ENCODE measurements around the gene ICAM3. TPM values are rescaled to one million over a fixed set of nuclear protein-coding genes. Genes with fewer than 3 reads are reported as not detected.
A peak's percentile ranks its signal among the peaks of the same experiment; 100 is the strongest.

Gene ICAM3
- polyA plus RNA-seq, 4 donors: 8.3 to 23.8 (median 16.0) TPM

DNA sequence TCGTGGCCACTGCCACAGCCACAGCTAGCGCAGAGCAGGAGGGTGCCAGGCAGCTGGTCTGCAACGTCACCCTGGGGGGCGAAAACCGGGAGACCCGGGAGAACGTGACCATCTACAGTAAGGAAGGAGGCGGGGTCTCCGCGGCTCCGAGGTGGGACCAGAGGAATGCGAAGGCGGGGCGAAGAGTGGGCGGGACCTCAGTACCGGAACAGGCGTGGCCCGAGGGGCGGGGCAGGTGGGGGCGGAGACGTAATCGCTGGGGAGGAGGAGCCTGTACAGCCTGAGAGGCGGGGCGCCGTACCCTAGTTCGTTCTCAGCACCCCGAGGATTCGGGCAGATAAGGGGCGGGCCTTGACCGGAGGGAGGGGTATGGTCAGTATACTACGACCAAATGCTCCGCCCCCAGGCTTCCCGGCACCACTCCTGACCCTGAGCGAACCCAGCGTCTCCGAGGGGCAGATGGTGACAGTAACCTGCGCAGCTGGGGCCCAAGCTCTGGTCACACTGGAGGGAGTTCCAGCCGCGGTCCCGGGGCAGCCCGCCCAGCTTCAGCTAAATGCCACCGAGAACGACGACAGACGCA lies 47.1 kb downstream of the ICAM3 start:
- peaks cover 0 to 55% (median 8%) of the 10 kb centered on the region in 3 donors for H3K4me1 ChIP-seq (ENCODE audit: control insufficient read depth in 3 of 3, insufficient read depth in 2 of 3, low read depth in 1 of 3, low read length in 2 of 3)
- FAIRE-seq (no peak), DNase-seq (peak; percentile 79 to 84)
- peaks cover 0 to 11% of the 10 kb centered on the region in 2 donors for H3K9me3 ChIP-seq (ENCODE audit: control insufficient read depth in 2 of 2, insufficient read depth in 1 of 2, low read depth in 1 of 2, low read length in 1 of 2)
- WGBS, 3 donors: 1 to 3% (median 1%) methylated on average over 43 to 45 of the region's 45 CpGs
- peaks cover 4 to 95% (median 49%) of the 10 kb centered on the region in 3 donors for H3K27me3 ChIP-seq (ENCODE audit: control insufficient read depth in 3 of 3, insufficient read depth in 3 of 3, low read length in 3 of 3)
- no peak overlapping the region for H3K27ac ChIP-seq (ENCODE audit: low read depth in 1 of 3, low read length in 2 of 3)
- H3K4me3 ChIP-seq (ENCODE audit: low read depth in 1 of 3, low read length in 3 of 3): peak overlapping the region in 2 of 3 donors; percentile 14 to 23
- H3K36me3 ChIP-seq (ENCODE audit: control insufficient read depth in 3 of 3, insufficient read depth in 2 of 3, low read depth in 1 of 3, low read length in 3 of 3): no peaks in the 10 kb centered on the region

DNA sequence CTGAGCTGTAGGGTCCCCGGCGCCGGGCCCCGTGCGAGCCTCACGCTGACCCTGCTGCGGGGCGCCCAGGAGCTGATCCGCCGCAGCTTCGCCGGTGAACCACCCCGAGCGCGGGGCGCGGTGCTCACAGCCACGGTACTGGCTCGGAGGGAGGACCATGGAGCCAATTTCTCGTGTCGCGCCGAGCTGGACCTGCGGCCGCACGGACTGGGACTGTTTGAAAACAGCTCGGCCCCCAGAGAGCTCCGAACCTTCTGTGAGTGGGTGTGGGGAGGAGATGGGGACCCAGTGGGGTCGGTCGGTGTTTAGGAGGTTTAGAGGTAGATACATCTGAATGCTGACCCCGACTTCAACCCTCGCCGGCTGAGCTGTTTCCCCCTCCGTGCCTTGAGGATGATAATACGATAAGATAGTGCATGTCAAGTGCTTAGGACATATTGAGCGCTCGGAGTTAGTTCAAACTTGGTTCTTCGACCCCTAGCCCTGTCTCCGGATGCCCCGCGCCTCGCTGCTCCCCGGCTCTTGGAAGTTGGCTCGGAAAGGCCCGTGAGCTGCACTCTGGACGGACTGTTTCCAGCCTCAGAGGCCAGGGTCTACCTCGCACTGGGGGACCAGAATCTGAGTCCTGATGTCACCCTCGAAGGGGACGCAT lies 47.7 kb downstream of the ICAM3 start:
- 1 to 3% (median 2%) methylated on average over 48 to 49 of the region's 49 CpGs for WGBS, 3 donors
- no peak for FAIRE-seq
- DNase-seq: no peak
- Histone ChIP-seq H3K4me1 (ENCODE audit: control insufficient read depth in 3 of 3, insufficient read depth in 2 of 3, low read depth in 1 of 3, low read length in 2 of 3) (peaks cover 0 to 61% (median 8%) of the 10 kb centered on the region in 3 donors), H3K9me3 (ENCODE audit: control insufficient read depth in 2 of 2, insufficient read depth in 1 of 2, low read depth in 1 of 2, low read length in 1 of 2) (peaks cover 0 to 11% of the 10 kb centered on the region in 2 donors), H3K27ac (ENCODE audit: low read depth in 1 of 3, low read length in 2 of 3) (no peak overlapping the region), H3K36me3 (ENCODE audit: control insufficient read depth in 3 of 3, insufficient read depth in 2 of 3, low read depth in 1 of 3, low read length in 3 of 3) (no peaks in the 10 kb centered on the region), H3K27me3 (ENCODE audit: control insufficient read depth in 3 of 3, insufficient read depth in 3 of 3, low read length in 3 of 3) (peaks cover 4 to 98% (median 47%) of the 10 kb centered on the region in 3 donors), H3K4me3 (ENCODE audit: low read depth in 1 of 3, low read length in 3 of 3) (peak overlapping the region; percentile 14 to 23 (median 19))

DNA sequence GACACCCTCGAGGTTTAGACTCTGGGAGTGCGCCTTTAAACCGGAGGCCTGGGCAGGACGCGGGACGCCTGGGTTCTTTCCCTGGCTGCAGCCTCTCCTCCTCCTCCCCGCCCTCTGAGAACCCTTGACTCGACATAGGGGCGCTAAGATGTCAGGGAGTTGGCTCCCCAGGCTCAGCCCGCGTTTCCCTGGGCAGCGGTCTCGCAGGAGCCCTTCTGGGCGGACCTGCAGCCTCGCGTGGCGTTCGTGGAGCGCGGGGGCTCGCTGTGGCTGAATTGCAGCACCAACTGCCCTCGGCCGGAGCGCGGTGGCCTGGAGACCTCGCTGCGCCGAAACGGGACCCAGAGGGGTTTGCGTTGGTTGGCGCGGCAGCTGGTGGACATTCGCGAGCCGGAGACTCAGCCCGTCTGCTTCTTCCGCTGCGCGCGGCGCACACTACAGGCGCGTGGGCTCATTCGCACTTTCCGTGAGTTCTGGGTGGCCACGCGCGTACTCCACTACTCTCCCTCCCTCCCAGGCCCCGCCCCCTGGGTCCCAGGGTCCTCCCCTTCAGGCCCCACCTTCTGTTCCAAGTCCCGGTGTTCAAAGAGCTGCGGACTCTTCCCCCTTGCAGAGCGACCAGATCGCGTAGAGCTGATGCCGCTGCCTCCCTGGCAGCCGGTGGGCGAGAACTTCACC lies 48.4 kb downstream of the ICAM3 start:
- peaks cover 0 to 63% (median 7%) of the 10 kb centered on the region in 3 donors for H3K4me1 ChIP-seq (ENCODE audit: control insufficient read depth in 3 of 3, insufficient read depth in 2 of 3, low read depth in 1 of 3, low read length in 2 of 3)
- H3K4me3 ChIP-seq (ENCODE audit: low read depth in 1 of 3, low read length in 3 of 3): peak overlapping the region; percentile 14 to 23 (median 19)
- FAIRE-seq (no peak), DNase-seq (peak; percentile 53 to 72)
- H3K9me3 ChIP-seq (ENCODE audit: control insufficient read depth in 2 of 2, insufficient read depth in 1 of 2, low read depth in 1 of 2, low read length in 1 of 2): peaks cover 0 to 11% of the 10 kb centered on the region in 2 donors
- peaks cover 4 to 94% (median 42%) of the 10 kb centered on the region in 3 donors for H3K27me3 ChIP-seq (ENCODE audit: control insufficient read depth in 3 of 3, insufficient read depth in 3 of 3, low read length in 3 of 3)
- WGBS, 3 donors: 1 to 3% (median 1%) methylated on average over 45 to 57 of the region's 57 CpGs
- H3K36me3 ChIP-seq (ENCODE audit: control insufficient read depth in 3 of 3, insufficient read depth in 2 of 3, low read depth in 1 of 3, low read length in 3 of 3): no peaks in the 10 kb centered on the region
- no peak overlapping the region for H3K27ac ChIP-seq (ENCODE audit: low read depth in 1 of 3, low read length in 2 of 3)

DNA sequence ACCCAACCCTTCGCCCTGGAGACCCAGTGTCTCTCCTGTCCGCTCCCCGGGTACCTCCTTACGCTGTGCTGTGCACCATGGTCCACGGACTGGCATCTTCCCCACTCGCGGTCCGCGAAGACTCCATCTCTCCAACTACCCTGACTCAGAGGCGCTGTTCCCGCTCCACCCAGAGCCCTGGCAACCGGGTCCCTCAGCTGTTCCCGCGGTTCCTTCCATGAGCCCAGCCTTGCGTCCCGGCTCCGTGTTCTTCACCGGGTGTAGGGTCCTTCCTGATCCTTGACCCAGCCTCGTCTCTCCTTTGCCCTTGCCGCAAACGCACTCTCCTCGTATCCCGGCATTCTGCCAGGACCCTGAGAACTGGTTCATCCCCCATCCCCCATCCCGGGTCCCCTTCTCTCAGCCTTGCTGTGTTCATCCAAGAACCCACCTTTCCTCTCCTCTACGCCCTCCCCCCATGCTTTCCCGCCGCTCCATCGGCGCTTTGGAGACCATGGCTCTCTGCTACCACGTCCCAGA lies 49.0 kb downstream of the ICAM3 start:
- H3K9me3 ChIP-seq (ENCODE audit: control insufficient read depth in 2 of 2, insufficient read depth in 1 of 2, low read depth in 1 of 2, low read length in 1 of 2): peaks cover 0 to 8% of the 10 kb centered on the region in 2 donors

DNA sequence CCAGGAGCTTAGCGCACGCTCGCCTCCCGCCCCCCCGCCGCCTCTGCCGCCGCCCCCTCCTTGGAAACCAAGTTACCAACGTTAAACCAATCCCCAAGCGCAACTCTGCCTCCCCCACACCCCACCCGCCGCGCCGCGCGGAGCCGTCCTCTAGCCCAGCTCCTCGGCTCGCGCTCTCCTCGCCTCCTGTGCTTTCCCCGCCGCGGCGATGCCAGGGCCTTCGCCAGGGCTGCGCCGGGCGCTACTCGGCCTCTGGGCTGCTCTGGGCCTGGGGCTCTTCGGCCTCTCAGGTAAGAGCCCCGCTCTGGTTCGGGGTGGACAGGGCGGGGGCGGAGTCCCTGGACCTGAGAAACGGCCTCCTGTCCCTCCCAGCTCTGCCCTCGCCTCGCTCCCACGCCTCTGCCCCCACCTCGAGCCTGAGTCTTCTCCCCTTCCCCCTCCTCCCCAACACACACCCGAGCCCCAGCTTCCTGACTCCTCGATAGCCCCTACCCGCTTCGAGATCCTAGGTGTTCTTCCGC lies 49.5 kb downstream of the ICAM3 start, which contains the start of gene ICAM5:
Gene ICAM5 (plus strand): TSS at position 117 of the 521 bp plus-strand sequence. CDS start 92 bp downstream, at position 209.
- Histone ChIP-seq H3K9me3 (ENCODE audit: control insufficient read depth in 2 of 2, insufficient read depth in 1 of 2, low read depth in 1 of 2, low read length in 1 of 2) (peaks cover 0 to 8% of the 10 kb centered on the region in 2 donors), H3K4me1 (ENCODE audit: control insufficient read depth in 3 of 3, insufficient read depth in 2 of 3, low read depth in 1 of 3, low read length in 2 of 3) (peaks cover 0 to 53% (median 4%) of the 10 kb centered on the region in 3 donors), H3K4me3 (ENCODE audit: low read depth in 1 of 3, low read length in 3 of 3) (peak within 1 kb of the TSS in 1 of 3 donors; percentile 28), H3K27ac (ENCODE audit: low read depth in 1 of 3, low read length in 2 of 3) (no peak within 1 kb of the TSS), H3K27me3 (ENCODE audit: control insufficient read depth in 3 of 3, insufficient read depth in 3 of 3, low read length in 3 of 3) (peaks cover 4 to 83% (median 37%) of the 10 kb centered on the region in 3 donors), H3K36me3 (ENCODE audit: control insufficient read depth in 3 of 3, insufficient read depth in 2 of 3, low read depth in 1 of 3, low read length in 3 of 3) (peaks cover 0 to 8% (median 0%) of the 10 kb centered on the region in 3 donors)
- DNase-seq (no peak), FAIRE-seq (no peak)
- 1 to 3% (median 1%) methylated on average over 29 to 45 of the region's 45 CpGs for WGBS, 3 donors

More for the DNA sequence above, 49.0 kb downstream of the ICAM3 start:
- 1 to 2% (median 2%) methylated on average over 29 to 30 of the region's 30 CpGs for WGBS, 3 donors
- peaks cover 0 to 57% (median 4%) of the 10 kb centered on the region in 3 donors for H3K4me1 ChIP-seq (ENCODE audit: control insufficient read depth in 3 of 3, insufficient read depth in 2 of 3, low read depth in 1 of 3, low read length in 2 of 3)
- peak overlapping the region in 1 of 3 donors; percentile 28 for H3K4me3 ChIP-seq (ENCODE audit: low read depth in 1 of 3, low read length in 3 of 3)
- no peak for DNase-seq
- FAIRE-seq: no peak
- peaks cover 0 to 3% (median 0%) of the 10 kb centered on the region in 3 donors for H3K36me3 ChIP-seq (ENCODE audit: control insufficient read depth in 3 of 3, insufficient read depth in 2 of 3, low read depth in 1 of 3, low read length in 3 of 3)
- H3K27me3 ChIP-seq (ENCODE audit: control insufficient read depth in 3 of 3, insufficient read depth in 3 of 3, low read length in 3 of 3): peaks cover 4 to 88% (median 41%) of the 10 kb centered on the region in 3 donors
- H3K27ac ChIP-seq (ENCODE audit: low read depth in 1 of 3, low read length in 2 of 3): no peak overlapping the region

DNA sequence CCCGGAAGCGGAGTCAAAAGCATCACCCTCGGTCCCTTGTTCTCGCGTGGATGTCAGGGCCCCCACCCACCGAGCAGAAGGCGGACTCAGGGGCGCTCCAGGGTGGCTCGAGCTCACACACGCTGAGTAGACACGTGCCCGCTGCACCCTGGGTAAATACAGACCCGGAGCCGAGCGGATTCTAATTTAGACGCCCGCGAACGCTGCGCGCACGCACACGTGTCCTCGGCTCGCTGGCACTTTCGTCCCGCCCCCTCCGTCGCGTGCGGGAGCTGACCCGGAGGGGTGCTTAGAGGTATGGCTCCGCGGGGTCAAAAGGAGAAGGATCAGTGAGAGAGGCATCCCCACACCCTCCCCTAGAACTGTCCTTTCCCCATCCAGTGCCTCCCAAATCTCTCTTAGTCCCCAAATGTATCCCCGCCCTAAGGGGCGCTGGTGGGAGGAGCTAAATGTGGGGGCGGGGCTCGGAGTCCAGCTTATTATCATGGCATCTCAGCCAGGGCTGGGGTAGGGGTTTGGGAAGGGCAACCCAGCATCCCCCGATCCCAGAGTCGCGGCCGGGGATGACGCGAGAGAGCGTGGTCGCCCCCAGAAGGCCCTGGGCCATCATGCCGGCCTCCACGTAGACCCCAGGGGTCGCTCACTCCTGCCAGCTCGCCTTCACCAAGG lies 50.1 kb downstream of the ICAM3 start:
- Histone ChIP-seq H3K27ac (ENCODE audit: low read depth in 1 of 3, low read length in 2 of 3) (no peak overlapping the region), H3K4me1 (ENCODE audit: control insufficient read depth in 3 of 3, insufficient read depth in 2 of 3, low read depth in 1 of 3, low read length in 2 of 3) (peaks cover 0 to 53% (median 4%) of the 10 kb centered on the region in 3 donors), H3K27me3 (ENCODE audit: control insufficient read depth in 3 of 3, insufficient read depth in 3 of 3, low read length in 3 of 3) (peaks cover 3 to 77% (median 33%) of the 10 kb centered on the region in 3 donors), H3K36me3 (ENCODE audit: control insufficient read depth in 3 of 3, insufficient read depth in 2 of 3, low read depth in 1 of 3, low read length in 3 of 3) (peaks cover 0 to 14% (median 2%) of the 10 kb centered on the region in 3 donors), H3K9me3 (ENCODE audit: control insufficient read depth in 2 of 2, insufficient read depth in 1 of 2, low read depth in 1 of 2, low read length in 1 of 2) (peaks cover 0 to 8% of the 10 kb centered on the region in 2 donors), H3K4me3 (ENCODE audit: low read depth in 1 of 3, low read length in 3 of 3) (peak overlapping the region in 1 of 3 donors; percentile 28)
- no peak for FAIRE-seq
- DNase-seq: peak in 1 of 2 donors; percentile 43
- 0 to 3% (median 1%) methylated on average over 42 to 50 of the region's 50 CpGs for WGBS, 3 donors

DNA sequence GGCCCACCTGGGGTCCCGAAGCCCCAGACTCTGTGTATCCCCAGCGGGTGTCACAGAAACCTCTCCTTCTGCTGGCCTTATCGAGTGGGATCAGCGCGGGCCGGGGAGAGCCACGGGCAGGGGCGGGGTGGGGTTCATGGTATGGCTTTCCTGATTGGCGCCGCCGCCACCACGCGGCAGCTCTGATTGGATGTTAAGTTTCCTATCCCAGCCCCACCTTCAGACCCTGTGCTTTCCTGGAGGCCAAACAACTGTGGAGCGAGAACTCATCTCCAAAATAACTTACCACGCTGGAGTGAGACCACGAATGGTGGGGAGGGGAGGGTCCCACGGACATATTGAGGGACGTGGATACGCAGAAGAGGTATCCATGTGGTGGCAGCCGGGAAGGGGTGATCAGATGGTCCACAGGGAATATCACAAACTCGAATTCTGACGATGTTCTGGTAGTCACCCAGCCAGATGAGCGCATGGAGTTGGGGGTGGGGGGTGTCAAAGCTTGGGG lies 50.7 kb downstream of the ICAM3 start:
- H3K4me1 ChIP-seq (ENCODE audit: control insufficient read depth in 3 of 3, insufficient read depth in 2 of 3, low read depth in 1 of 3, low read length in 2 of 3): peaks cover 0 to 53% (median 4%) of the 10 kb centered on the region in 3 donors
- peaks cover 0 to 20% (median 2%) of the 10 kb centered on the region in 3 donors for H3K36me3 ChIP-seq (ENCODE audit: control insufficient read depth in 3 of 3, insufficient read depth in 2 of 3, low read depth in 1 of 3, low read length in 3 of 3)
- 2 to 6% (median 2%) methylated on average over 23 of the region's 23 CpGs for WGBS, 3 donors
- no peak for FAIRE-seq
- H3K9me3 ChIP-seq (ENCODE audit: control insufficient read depth in 2 of 2, insufficient read depth in 1 of 2, low read depth in 1 of 2, low read length in 1 of 2): peaks cover 0 to 8% of the 10 kb centered on the region in 2 donors
- peak; percentile 29 to 59 for DNase-seq
- peak overlapping the region in 1 of 3 donors; percentile 28 for H3K4me3 ChIP-seq (ENCODE audit: low read depth in 1 of 3, low read length in 3 of 3)
- no peak overlapping the region for H3K27ac ChIP-seq (ENCODE audit: low read depth in 1 of 3, low read length in 2 of 3)
- peaks cover 0 to 71% (median 28%) of the 10 kb centered on the region in 3 donors for H3K27me3 ChIP-seq (ENCODE audit: control insufficient read depth in 3 of 3, insufficient read depth in 3 of 3, low read length in 3 of 3)
